D721Med (cell line): ENCODE data around the gene CPSF4L.

Source experiments
- DNase-seq: peaks from one replicate; pipeline ENCODE4 v3.0.0; 2011; ENCODE audit warnings: low spot score; ENCODE audit not compliant: insufficient read length
- FAIRE-seq: peaks from 2 replicates; lab custom pipeline; 2011; peaks lifted over from hg19 to GRCh38; lab: Jason Lieb, UNC
- TF ChIP-seq, protein P1 (sequence below): IDR thresholded peaks from 2 replicates; pipeline ENCODE4 v1.5.1; 2012; ENCODE audit warnings: mild to moderate bottlenecking, control low read depth; ENCODE audit not compliant: insufficient read depth; ENCODE audit errors: missing control alignments

Gene CPSF4L

DNA sequence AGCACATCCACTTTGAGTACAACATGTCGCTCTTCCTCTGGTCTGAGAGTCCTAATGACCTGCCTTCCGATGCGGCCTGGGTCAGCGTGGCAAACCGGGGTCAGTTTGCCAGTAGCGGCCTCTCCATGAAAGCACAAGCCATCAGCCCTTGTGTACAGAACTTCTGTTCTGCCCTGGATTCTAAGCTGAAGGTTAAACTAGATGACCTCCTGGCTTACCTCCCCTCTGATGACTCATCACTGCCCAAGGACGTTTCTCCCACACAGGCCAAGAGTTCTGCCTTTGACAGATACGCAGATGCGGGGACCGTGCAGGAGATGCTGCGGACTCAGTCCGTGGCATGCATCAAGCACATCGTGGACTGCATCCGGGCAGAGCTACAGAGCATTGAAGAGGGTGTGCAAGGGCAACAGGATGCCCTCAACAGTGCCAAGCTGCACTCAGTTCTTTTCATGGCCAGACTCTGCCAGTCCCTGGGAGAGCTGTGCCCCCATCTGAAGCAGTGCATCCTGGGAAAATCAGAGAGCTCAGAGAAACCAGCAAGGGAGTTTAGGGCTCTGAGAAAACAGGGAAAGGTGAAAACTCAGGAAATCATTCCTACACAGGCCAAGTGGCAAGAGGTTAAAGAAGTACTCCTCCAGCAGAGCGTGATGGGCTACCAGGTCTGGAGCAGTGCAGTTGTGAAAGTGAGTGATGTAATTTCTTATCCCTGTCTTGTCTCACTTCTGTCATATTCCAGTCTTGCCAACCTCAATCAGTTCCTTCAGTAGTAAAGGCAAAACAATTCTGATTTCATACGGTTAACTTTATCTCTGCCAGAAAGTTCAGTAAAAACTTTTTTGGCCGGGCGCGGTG, 60.2 kb downstream of the CPSF4L start:
- TF ChIP-seq, protein P1, sequence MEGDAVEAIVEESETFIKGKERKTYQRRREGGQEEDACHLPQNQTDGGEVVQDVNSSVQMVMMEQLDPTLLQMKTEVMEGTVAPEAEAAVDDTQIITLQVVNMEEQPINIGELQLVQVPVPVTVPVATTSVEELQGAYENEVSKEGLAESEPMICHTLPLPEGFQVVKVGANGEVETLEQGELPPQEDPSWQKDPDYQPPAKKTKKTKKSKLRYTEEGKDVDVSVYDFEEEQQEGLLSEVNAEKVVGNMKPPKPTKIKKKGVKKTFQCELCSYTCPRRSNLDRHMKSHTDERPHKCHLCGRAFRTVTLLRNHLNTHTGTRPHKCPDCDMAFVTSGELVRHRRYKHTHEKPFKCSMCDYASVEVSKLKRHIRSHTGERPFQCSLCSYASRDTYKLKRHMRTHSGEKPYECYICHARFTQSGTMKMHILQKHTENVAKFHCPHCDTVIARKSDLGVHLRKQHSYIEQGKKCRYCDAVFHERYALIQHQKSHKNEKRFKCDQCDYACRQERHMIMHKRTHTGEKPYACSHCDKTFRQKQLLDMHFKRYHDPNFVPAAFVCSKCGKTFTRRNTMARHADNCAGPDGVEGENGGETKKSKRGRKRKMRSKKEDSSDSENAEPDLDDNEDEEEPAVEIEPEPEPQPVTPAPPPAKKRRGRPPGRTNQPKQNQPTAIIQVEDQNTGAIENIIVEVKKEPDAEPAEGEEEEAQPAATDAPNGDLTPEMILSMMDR = no peak
- DNase-seq (no peak), FAIRE-seq (no peak)

DNA sequence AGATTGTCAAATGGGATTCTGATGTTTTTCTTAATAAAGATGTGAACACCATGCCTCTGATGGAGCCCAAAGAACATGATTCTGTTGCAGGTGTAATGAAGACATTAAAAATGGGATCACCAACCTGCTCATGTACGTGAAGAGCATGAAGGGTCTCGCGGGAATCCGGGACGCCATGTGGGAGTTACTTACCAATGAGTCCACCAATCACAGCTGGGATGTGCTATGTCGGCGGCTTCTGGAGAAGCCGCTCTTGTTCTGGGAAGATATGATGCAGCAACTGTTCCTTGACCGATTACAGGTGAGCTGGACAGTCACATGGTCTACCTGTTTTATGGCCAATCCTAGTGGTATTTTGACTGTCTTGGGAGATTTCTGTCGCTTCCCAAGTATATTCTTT, 61.2 kb downstream of the CPSF4L start:
- TF ChIP-seq, protein P1 = no peak
- DNase-seq (no peak), FAIRE-seq (no peak)

DNA sequence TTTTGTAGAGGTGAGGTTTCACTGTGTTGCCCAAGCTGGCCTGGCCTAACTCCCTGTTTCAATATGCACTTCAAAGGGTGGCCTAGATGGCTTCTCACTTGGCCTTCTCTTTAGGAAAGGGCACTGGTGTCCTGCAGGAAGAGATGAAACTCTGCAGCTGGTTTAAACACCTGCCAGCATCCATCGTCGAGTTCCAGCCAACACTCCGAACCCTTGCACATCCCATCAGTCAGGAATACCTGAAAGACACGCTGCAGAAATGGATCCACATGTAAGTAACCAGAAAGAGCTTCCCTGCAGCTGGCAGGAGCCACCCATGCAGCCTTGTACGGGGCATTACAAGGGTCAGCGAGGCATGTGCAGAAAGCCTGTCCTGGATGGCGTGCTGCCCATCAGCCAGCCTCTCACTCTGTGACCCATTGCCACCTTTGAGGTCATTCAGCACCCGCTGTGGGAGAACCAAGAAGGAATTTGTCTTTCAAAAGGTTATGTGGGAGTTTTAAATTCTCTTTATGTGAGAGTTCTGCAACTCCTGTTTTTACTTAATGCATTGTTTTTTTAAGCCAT, 61.8 kb downstream of the CPSF4L start:
- DNase-seq (no peak), FAIRE-seq (no peak)
- TF ChIP-seq, protein P1 = no peak

DNA sequence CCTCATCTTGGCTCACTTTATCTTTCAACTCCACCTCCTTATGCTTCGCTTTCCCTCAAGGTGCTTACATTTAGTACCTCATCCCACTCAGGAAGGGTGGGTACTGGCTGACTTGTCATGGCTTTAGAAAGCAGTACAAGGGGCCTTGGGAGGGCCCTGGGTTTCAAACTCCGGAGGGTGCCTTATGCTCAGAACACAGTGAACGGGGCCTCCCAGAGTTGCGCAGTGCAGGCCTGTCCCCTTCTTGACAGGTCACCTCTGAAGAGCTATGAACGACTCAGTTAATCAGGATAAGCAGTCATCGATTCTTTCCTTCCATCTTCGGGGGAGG, 62.8 kb downstream of the CPSF4L start:
- TF ChIP-seq, protein P1 = no peak
- DNase-seq (no peak), FAIRE-seq (no peak)
